ENCODE results near the gene EXOSC3. TPM values are rescaled to one million over a fixed set of nuclear protein-coding genes. Genes with fewer than 3 reads are reported as not detected.

The EXOSC3 gene
- total and polyA plus RNA-seq, 9 of the 15 experiments (the other 6 are each of a cell fraction or from before 2014, with no cell fraction given), result 18.5 to 266 (median 114) TPM

DNA sequence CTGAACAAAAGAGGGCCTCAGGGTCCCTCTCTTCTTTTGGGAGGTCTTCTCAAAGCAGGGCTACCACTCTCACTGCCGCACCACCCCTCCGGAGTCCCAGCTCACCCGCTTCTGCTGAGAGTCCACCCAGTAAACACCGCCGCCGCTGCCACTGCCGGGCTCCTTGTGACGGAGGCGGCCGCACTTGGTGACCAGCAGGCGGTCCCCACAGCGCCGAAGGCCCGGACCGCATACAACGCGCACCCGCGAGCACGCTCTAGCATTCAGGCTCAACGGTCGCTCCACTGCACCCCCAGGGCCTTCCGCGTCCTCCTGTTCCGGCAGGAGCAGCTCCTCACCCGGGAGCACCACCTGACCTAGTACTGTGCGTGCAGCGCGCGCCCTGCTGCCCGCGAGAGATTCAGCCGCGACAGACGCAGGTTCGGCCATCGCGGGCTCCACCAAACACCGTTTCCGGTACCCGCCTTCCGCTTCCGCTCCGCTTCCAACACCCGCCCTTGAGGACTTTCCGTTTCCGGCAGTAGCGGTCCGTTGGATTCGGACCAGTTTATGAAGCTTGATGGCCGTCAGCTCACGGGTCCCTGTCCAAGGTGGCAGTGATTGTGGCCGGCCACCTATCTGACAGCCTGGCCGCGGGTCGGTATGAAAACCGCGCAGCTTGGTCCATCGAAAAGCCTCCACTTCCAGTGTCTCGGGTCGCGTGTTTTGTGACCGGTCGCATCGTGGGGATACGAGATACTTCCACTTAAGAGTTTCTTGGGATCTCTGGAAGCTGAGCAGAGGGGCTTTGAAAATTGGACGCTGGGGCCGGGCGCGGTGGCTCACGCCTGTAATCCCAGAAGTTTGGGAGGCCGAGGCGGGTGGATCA is at the start of gene EXOSC3 (continued):
- TF ChIP-seq, protein P1, sequence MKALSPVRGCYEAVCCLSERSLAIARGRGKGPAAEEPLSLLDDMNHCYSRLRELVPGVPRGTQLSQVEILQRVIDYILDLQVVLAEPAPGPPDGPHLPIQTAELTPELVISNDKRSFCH (CRISPR knock-in tag; IDR thresholded peaks at IDR 0.05), result no peak
- TF ChIP-seq, protein P1 (tag; IDR thresholded peaks at IDR 0.05), result peak; percentile 82
- TF ChIP-seq, protein P2, sequence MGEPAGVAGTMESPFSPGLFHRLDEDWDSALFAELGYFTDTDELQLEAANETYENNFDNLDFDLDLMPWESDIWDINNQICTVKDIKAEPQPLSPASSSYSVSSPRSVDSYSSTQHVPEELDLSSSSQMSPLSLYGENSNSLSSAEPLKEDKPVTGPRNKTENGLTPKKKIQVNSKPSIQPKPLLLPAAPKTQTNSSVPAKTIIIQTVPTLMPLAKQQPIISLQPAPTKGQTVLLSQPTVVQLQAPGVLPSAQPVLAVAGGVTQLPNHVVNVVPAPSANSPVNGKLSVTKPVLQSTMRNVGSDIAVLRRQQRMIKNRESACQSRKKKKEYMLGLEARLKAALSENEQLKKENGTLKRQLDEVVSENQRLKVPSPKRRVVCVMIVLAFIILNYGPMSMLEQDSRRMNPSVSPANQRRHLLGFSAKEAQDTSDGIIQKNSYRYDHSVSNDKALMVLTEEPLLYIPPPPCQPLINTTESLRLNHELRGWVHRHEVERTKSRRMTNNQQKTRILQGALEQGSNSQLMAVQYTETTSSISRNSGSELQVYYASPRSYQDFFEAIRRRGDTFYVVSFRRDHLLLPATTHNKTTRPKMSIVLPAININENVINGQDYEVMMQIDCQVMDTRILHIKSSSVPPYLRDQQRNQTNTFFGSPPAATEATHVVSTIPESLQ (CRISPR knock-in tag; IDR thresholded peaks at IDR 0.05), result no peak; the same call in none of the 2 replicates
- TF ChIP-seq DPF2 (IDR thresholded peaks at IDR 0.05) (no peak), SIRT6 (IDR thresholded peaks at IDR 0.05; ENCODE audit: low read depth, low read length) (no peak), HOXB6 (CRISPR knock-in tag; IDR thresholded peaks at IDR 0.05; ENCODE audit: borderline replicate concordance) (no peak), GATA2 (CRISPR knock-in tag; IDR thresholded peaks at IDR 0.05) (no peak), POLR3G (IDR thresholded peaks at IDR 0.05; ENCODE audit: extremely low read depth, insufficient read length, insufficient replicate concordance) (no peak), PHF8 (IDR thresholded peaks at IDR 0.05; ENCODE audit: borderline replicate concordance, low read length) (peak; percentile 99), ETS2 (tag; IDR thresholded peaks at IDR 0.05; ENCODE audit: borderline replicate concordance, poor library complexity, severe bottlenecking) (no peak), ZNF143 (CRISPR knock-in tag; IDR thresholded peaks at IDR 0.05) (no peak), NCOA6 (IDR thresholded peaks at IDR 0.05) (no peak), LEF1 (IDR thresholded peaks at IDR 0.05) (peak; percentile 22; the same call in 1 of the 2 replicates), NFE2L1 (tag; IDR thresholded peaks at IDR 0.05; ENCODE audit: borderline replicate concordance, low read depth) (no peak), HNRNPUL1 (IDR thresholded peaks at IDR 0.05; ENCODE audit: low read length) (no peak), NEUROD1 (IDR thresholded peaks at IDR 0.05; ENCODE audit: borderline replicate concordance, low read depth, low read length, partially characterized antibody) (peak; percentile 32), BDP1 (IDR thresholded peaks at IDR 0.05; ENCODE audit: insufficient read depth, insufficient read length) (no peak), MAZ (CRISPR knock-in tag; conservative IDR thresholded peaks at IDR 0.05 in 1 of 2, IDR thresholded peaks at IDR 0.05 in 1 of 2) (peak; percentile 67 to 81; a peak in 3 of 4 replicates), ZBTB1 (CRISPR knock-in tag; IDR thresholded peaks at IDR 0.05; ENCODE audit: borderline replicate concordance, low read depth) (0 out of 2 replicates have a peak, but pooled peaks have one; percentile 59)
- TF ChIP-seq, protein P3, sequence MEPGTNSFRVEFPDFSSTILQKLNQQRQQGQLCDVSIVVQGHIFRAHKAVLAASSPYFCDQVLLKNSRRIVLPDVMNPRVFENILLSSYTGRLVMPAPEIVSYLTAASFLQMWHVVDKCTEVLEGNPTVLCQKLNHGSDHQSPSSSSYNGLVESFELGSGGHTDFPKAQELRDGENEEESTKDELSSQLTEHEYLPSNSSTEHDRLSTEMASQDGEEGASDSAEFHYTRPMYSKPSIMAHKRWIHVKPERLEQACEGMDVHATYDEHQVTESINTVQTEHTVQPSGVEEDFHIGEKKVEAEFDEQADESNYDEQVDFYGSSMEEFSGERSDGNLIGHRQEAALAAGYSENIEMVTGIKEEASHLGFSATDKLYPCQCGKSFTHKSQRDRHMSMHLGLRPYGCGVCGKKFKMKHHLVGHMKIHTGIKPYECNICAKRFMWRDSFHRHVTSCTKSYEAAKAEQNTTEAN (CRISPR knock-in tag; IDR thresholded peaks at IDR 0.05), result 0 out of 2 replicates have a peak, but pooled peaks have one; percentile 67
- TF ChIP-seq, protein P4, sequence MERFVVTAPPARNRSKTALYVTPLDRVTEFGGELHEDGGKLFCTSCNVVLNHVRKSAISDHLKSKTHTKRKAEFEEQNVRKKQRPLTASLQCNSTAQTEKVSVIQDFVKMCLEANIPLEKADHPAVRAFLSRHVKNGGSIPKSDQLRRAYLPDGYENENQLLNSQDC (CRISPR knock-in tag; IDR thresholded peaks at IDR 0.05), result no peak
- TF ChIP-seq, protein P5, sequence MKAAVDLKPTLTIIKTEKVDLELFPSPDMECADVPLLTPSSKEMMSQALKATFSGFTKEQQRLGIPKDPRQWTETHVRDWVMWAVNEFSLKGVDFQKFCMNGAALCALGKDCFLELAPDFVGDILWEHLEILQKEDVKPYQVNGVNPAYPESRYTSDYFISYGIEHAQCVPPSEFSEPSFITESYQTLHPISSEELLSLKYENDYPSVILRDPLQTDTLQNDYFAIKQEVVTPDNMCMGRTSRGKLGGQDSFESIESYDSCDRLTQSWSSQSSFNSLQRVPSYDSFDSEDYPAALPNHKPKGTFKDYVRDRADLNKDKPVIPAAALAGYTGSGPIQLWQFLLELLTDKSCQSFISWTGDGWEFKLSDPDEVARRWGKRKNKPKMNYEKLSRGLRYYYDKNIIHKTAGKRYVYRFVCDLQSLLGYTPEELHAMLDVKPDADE (conservative IDR thresholded peaks at IDR 0.05; ENCODE audit: control insufficient read depth, low read depth, low read length), result peak; percentile 87

Measured in K562 (cell line).